ENCODE measurements around the gene CHMP4B.

Gene CHMP4B

GRCh38 chr20:33902011-33902410 lies 90.9 kb downstream of the CHMP4B start:
- DNase-seq: no peak
